T follicular helper cell (primary cell): ENCODE measurements around the gene ZNF850.
"Not testable (repeated sequence)": the region's sequence is repeated elsewhere in the genome, so short reads cannot be mapped to it uniquely, and the experiment has no call there.

Source experiments
- DNase-seq: peaks from one replicate; pipeline ENCODE4 v3.0.0-alpha.2; 2020; ENCODE audit warnings: low read depth
- total RNA-seq, 2 experiments: gene quantifications; one replicate each; lab custom pipeline; 2026; lab: John Stamatoyannopoulos, UW

ZNF850 gene
- 16.7 to 20.3 reads per million in 2 experiments for total RNA-seq

GRCh38 chr19:36772311-36773222 is at the start of gene ZNF850:
TSS of gene ZNF850 (minus strand) at chr19:36772807. CDS start at chr19:36762606, 10,201 bp downstream.
- DNase-seq, result peak; percentile 94

DNA sequence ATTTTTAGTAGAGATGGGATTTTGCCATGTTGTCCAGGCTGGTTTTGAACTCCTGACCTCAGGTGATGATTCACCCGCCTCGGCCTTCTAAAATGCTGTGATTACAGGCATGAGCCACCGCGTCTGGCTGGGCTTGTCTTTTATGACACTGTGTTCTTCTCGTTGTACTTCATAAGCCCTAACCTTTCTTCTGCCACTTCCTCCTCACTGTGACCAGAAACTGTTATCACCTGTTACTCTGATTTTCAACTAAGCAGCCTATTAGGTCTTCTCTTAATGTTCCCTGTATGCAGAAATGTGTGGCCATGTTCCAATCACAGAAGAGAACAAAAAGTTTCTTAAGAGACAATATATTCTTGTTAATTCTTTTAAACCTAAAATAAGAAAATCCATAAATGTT is 49.2 kb upstream of the ZNF850 start:
- no peak for DNase-seq

GRCh38 chr19:36819130-36819630 is 46.6 kb upstream of the ZNF850 start:
- no peak for DNase-seq

- no peak for DNase-seq
These were observed 34.4 kb upstream of the ZNF850 start for GRCh38 chr19:36807029-36807428.

DNA sequence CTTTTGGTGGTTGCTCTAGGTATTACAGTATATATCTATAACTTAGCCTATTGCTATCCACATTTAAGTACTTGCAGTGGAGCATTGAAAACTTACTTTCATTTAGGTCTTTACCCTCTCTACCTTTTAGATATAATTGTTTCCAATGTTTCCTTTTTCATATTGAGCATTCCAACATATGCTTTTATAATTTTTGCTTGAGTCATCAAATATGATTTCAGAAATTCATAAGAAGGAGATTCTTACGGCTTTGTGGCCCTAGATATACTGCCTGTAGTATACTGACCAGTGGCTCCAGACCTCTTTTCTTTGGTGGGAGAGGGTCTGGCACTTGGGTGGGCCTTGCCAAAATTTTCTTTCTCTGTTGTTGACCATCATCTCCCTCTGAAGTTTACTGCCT is 32.8 kb upstream of the ZNF850 start:
- DNase-seq, result no peak

DNA sequence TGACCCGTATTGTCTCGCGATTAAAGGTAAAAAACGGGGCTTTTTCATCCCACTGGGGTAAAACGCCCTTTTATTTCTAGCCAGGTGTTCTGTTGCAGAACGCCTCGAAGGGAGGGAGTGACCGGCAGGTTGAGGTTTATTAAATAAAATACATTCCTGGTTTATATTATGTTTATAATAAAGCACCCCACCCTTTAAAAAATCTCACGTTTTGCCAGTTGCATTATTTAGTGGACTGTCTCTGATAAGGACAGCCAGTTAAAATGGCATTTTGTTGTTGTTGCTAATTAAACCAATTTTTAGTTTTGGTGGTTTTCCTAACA is 25.1 kb upstream of the ZNF850 start:
- DNase-seq, result no peak

GRCh38 chr19:36796714-36796992 is 24.0 kb upstream of the ZNF850 start:
- no peak for DNase-seq

DNA sequence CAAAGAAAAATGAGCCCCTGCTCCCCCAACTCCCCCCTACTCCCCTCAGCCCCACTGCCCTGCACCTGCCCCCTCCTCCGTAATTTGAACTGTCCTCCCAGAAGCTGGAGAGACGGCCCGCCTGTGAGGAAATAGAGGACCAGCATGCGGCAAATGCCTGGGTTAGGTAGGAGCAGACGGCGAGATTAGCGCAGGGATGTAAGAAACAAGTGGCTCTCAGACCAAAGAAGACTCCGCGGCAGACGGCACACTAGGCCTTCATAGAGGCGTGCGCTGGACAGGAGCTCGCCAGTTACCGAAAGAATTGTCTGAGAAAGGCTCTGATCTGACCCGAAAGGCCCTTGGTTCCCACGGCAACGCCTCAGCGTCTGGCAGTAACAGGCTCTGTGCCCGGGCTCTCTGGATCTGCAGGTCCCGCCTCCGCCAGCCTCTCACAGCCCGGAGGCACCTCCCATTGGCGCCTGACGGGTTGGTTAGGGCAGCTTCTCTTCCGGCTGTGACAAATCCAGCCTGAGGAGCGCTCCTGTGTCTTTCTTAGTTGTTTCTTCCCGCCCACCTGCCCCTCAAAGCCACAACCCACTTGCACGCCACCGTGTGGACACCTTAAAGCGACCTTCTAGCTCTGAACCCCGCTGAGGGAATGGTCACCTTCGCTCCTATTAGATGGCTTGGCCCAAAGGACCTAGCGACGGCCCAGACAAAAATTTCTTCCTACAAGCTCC is 19.0 kb upstream of the ZNF850 start:
- not testable (repeated sequence) for DNase-seq

GRCh38 chr19:36775768-36776167 is 3.2 kb upstream of the ZNF850 start:
- no peak for DNase-seq

DNA sequence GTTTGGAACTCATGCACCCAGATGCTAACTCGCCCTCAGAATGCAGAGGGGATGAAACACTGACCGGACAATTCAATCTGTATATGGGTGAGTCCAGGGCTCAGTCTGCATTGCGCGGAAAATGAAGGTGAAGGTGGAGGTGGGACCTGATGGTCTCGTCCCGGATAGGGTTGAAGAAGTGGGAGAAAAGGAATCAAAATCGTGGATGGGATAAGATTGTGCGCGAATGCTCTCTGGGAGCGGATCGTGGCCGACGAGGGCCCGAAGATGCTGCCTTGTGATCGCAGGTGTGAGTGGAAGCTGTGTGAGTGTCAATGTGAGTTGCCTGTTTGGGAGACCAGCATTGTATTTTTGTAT is 594 bp upstream of the ZNF850 start:
- no peak for DNase-seq

- DNase-seq, result no peak
These were observed 1.1 kb downstream of the ZNF850 start for GRCh38 chr19:36771261-36772231.

DNA sequence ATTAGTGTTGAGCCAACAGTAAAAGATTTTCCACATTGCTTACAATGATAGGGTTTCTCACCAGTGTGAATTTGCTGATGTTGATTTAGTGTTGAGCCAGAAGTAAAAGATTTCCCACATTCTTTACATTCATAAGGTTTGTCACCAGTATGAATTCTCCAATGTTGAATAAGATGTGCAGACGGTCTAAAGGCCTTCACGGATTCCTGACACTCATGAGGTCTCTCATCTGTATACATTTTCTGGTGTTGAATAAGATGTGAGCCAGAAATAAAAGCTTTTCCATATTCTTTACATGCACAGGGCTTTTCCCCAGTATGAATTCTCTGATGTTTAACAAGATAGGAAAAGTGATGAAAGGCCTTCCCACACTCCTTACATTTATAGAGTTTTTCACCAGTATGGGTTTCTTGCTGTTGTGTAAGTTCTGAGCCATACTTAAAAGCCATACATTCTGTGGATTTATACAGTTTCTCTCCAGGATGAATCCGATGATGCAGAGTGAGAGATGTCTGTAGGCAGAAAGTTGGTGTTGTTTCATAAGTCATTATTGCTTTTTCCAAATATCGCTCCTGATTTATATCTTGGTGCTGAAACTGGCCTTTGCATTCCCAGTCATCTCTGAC is 22.4 kb downstream of the ZNF850 start:
- no peak for DNase-seq

- DNase-seq, result not testable (repeated sequence)
These were observed 23.0 kb downstream of the ZNF850 start for GRCh38 chr19:36749613-36750012.

DNA sequence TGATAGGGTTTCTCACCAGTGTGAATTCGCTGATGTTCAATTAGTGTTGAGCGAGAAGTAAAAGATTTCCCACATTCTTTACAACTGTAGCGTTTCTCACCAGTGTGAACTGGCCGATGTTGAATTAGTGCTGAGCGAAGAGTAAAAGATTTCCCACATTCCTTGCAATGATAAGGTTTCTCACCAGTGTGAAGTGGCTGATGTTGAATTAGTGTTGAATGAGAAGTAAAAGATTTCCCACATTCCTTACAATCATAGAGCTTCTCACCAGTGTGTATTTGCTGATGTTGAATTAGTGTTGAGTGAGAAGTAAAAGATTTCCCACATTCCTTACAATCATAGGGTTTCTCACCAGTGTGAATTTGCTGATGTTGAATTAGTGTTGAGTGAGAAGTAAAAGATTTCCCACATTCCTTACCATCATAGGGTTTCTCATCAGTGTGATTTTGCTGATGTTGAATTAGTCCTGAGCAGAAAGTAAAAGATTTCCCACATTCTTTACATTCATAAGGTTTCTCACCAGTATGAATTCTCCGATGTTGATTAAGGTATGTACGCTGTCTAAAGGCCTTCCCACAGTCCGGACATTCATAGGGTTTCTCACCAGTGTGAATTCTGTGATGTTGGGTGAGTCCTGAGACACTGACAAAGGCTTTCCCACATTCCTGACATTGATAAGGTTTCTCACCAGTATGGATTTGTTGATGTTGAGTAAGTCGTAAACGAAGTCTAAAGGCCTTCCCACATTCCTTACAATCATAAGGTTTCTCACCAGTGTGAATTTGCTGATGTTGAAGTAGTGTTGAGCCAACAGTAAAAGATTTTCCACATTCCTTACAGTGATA is 24.0 kb downstream of the ZNF850 start:
- DNase-seq, result no peak

DNA sequence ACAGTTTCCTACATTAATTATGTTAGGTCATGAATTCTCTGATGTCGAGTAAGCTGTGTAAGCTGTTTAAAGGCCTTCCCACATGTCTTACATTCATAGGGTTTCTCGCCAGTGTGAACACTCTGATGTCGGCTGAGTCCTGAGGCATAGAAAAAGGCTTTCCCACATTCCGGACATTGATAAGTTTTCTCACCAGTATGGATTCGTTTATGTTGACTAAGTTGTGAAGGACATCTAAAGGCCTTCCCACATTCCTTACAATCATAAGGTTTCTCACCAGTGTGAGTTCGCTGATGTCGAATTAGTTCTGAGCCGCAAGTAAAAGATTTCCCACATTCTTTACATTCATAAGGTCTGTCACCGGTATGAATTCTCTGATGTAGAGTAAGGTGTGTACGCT is 24.9 kb downstream of the ZNF850 start:
- DNase-seq, result no peak

DNA sequence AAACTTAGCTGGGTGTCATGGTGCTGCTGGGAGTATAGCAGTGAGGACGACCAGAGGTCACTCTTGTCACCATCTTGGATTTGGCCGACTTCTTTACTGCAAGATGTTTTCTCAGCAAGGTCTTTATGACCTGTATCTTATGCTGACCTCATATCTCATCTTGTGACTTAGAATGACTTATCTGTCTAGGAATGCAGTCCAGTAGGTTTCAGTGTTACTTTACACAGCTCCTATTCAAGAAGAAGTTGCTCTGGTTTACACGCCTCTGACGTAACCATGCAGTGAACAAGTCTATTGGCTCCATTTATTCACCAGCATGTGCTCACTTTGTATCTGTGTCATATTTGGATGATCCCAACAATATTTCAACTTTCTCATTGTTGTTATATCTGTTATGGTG is 26.7 kb downstream of the ZNF850 start:
- DNase-seq, result no peak

DNA sequence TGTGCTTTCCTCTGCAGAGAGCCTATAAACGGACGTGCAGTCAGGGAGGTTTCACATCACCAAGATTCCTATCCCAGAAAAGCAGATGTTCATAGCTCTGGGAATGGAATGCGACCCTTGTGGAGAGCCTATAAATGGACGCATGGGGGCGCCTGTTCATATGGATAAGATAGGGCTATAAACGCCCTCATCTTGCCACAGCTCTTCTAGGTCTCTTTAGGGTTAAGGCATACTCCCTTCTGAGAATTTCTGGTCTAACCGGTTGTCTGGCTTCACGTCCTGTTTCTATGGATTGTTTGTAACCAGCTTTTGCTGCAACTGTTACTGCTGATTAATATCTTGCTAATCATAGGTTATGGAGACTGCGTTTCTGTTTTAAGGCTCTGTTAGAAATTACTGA is 36.4 kb downstream of the ZNF850 start:
- DNase-seq, result not testable (repeated sequence)

- DNase-seq, result no peak
These were observed 52.7 kb downstream of the ZNF850 start for GRCh38 chr19:36719687-36720556.

- DNase-seq, result no peak
These were observed 63.2 kb downstream of the ZNF850 start for GRCh38 chr19:36709423-36709822.

DNA sequence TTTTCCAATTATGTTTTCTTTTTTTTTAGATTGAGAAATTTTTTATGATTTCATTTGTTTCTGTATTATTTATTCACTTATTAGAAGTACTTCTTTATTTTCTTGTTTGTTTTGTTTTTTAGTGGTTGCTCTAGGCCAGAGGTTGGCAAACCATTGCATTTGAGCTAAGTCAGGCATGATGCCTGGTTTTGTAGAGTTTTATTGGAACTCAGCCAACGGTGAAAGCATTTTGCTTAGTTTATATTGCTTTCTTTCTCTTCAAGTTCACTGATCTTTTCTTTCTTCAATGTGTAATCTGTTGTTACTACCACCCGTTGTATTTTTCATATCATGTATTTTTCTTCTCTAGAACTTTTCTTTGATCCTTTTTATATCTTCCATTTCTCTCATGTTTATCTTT is 65.5 kb downstream of the ZNF850 start:
- DNase-seq, result no peak
